Ovary (tissue), 9 donors: ENCODE measurements around the gene VPS13C. TPM values are rescaled to one million over a fixed set of nuclear protein-coding genes. Genes with fewer than 3 reads are reported as not detected.

Experiments
- DNase-seq, 5 donors: peaks; one replicate each; pipeline ENCODE4 v3.0.0-alpha.2; 2019 to 2020
- H3K27ac ChIP-seq, 2 donors: fragments of 200-600 bp; one replicate each; pipeline versions ENCODE4 v1.5.1 to v1.8.0; 2019 to 2022
- H3K27me3 ChIP-seq: fragments of 200-600 bp; one replicate; pipeline ENCODE4 v1.8.0; 2022
- H3K36me3 ChIP-seq: fragments of 200-600 bp; sonication (generic); one replicate; pipeline ENCODE4 v1.5.1; 2019
- H3K4me1 ChIP-seq: one replicate; pipeline ENCODE4 v1.8.1; 2013; ENCODE audit warnings: mild to moderate bottlenecking, moderate library complexity; ENCODE audit not compliant: insufficient read depth
- H3K4me3 ChIP-seq: fragments of 200-600 bp; sonication (generic); one replicate; pipeline ENCODE4 v1.5.1; 2017
- H3K9me3 ChIP-seq, 2 donors: fragments of 200-600 bp in 1 of 2; sonication (generic) in 1 of 2; one replicate each; pipeline versions ENCODE4 v1.5.1 to v1.8.1; 2013 to 2019; ENCODE audit warnings: mild to moderate bottlenecking in 1 of 2, moderate library complexity in 1 of 2
- CTCF ChIP-seq, 3 donors: fragments of 450-650 bp in 2 of 3; fragments of 200-600 bp in 1 of 3; IDR thresholded peaks; one replicate each; pipeline versions ENCODE4 v1.5.1 to v1.8.0; 2016 to 2022; ENCODE audit warnings: antibody characterized with exemption in 3 of 3, mild to moderate bottlenecking in 1 of 3
- EP300 ChIP-seq: sonication (generic); formaldehyde crosslinking; IDR thresholded peaks from one replicate; pipeline ENCODE4 v1.6.1; 2017; ENCODE audit warnings: antibody characterized with exemption
- POLR2A ChIP-seq: fragments of 450-650 bp; IDR thresholded peaks from one replicate; pipeline ENCODE4 v1.6.1; 2017; ENCODE audit warnings: antibody characterized with exemption, mild to moderate bottlenecking, moderate library complexity
- WGBS, 3 donors: extraction: QIAGEN DNeasy Blood & Tissue Kit in 1 of 3; methylation state at CpG; one replicate each; pipeline versions ENCODE4 v1.1.5 to v1.1.7; 2013 to 2017; 5-methylcytosine and 5-hydroxymethylcytosine counted together
- intact Hi-C, 4 donors: fragments of 100-400 bp; cut with DNase I; formaldehyde crosslinking; loops; one replicate each; pipeline versions ENCODE4 v1.11.0 to v1.15.1; 2022 to 2023
- polyA plus RNA-seq, 2 donors: library from polyadenylated mRNA; stranded (reverse); fragments of 200-250 nt in 1 of 2; fragments of 350-450 nt in 1 of 2; fragmentation: Illumina TruSeq in 1 of 2; extraction: RNeasy Lipid Tissue Mini Kit (QIAGEN cat#74804) in 1 of 2; gene quantifications; one replicate each; pipeline ENCODE4 v1.2.3, GENCODE V29; 2013 to 2014
- total RNA-seq, 7 donors: library from RNA; depleted of rRNA in 2 of 7; stranded (reverse); fragments of >200 nt in 2 of 7; fragmentation: NEBNext Ultra II Directional in 3 of 7; extraction: Animal tissue kit (Norgen Biotek cat#: 25700) in 3 of 7; gene quantifications; one replicate each; pipeline versions ENCODE4 v1.1.0 to v1.2.4, GENCODE V29; 2016 to 2023
- donor health status: DM: no; HTN: no; CAD: no; lungs with moderate emphysema.
- donor health status: DM: no; HTN: no; CAD: no.
- donor health status: Bipolar disorder and iron deficiency.
- donor health status: DM: yes; HTN: yes; CAD: no.
- donor health status: DM: no; HTN: no; CAD: no.
- donor health status: DM: yes; HTN: yes; CAD: no.

VPS13C gene
- total and polyA plus RNA-seq, 9 donors: 19.4 to 78.1 (median 68.4) TPM

- DNase-seq: no peak
- intact Hi-C loops: no loop called here
- Histone ChIP-seq H3K27ac (no peak overlapping the region), H3K9me3 (no peaks in the 10 kb centered on the region), H3K4me1 (no peaks in the 10 kb centered on the region), H3K4me3 (no peak overlapping the region), H3K27me3 (no peaks in the 10 kb centered on the region), H3K36me3 (no peaks in the 10 kb centered on the region)
- no peak for TF ChIP-seq POLR2A
- TF ChIP-seq EP300: no peak
- TF ChIP-seq CTCF (IDR thresholded peaks at IDR 0.05): no peak
- 96 to 100% (median 100%) methylated on average over 1 of the region's 1 CpG for WGBS, 3 donors
These were observed 207.1 kb downstream of the VPS13C start for GRCh38 chr15:61853195-61853594.

GRCh38 chr15:61851955-61852354, 208.3 kb downstream of the VPS13C start:
- no peaks in the 10 kb centered on the region for H3K9me3 ChIP-seq
- no peak overlapping the region for H3K27ac ChIP-seq
- H3K4me3 ChIP-seq: no peak overlapping the region
- H3K27me3 ChIP-seq: no peaks in the 10 kb centered on the region
- no peaks in the 10 kb centered on the region for H3K36me3 ChIP-seq
- WGBS, 3 donors: 84 to 92% (median 90%) methylated on average over 4 of the region's 4 CpGs
- DNase-seq: no peak
- intact Hi-C loops: no loop called here
- H3K4me1 ChIP-seq: no peaks in the 10 kb centered on the region
- TF ChIP-seq EP300 (no peak), CTCF (IDR thresholded peaks at IDR 0.05) (no peak), POLR2A (no peak)

GRCh38 chr15:61849447-61849846, 210.8 kb downstream of the VPS13C start:
- no peak for TF ChIP-seq POLR2A
- no peak for TF ChIP-seq EP300
- TF ChIP-seq CTCF (IDR thresholded peaks at IDR 0.05): no peak
- H3K9me3 ChIP-seq: no peaks in the 10 kb centered on the region
- intact Hi-C loops: no loop called here
- no peak for DNase-seq
- no peaks in the 10 kb centered on the region for H3K4me1 ChIP-seq
- H3K27me3 ChIP-seq: no peaks in the 10 kb centered on the region
- 95 to 100% (median 97%) methylated on average over 1 of the region's 1 CpG for WGBS, 3 donors
- H3K4me3 ChIP-seq: no peak overlapping the region
- H3K36me3 ChIP-seq: no peaks in the 10 kb centered on the region
- H3K27ac ChIP-seq: no peak overlapping the region

- H3K4me3 ChIP-seq: no peak overlapping the region
- TF ChIP-seq POLR2A (no peak), EP300 (no peak), CTCF (IDR thresholded peaks at IDR 0.05) (no peak)
- no peaks in the 10 kb centered on the region for H3K4me1 ChIP-seq
- intact Hi-C loops: no loop called here
- no peaks in the 10 kb centered on the region for H3K9me3 ChIP-seq
- DNase-seq: no peak
- H3K36me3 ChIP-seq: no peaks in the 10 kb centered on the region
- WGBS, 3 donors: 86 to 91% (median 87%) methylated on average over 9 of the region's 9 CpGs
- H3K27me3 ChIP-seq: no peaks in the 10 kb centered on the region
- no peak overlapping the region for H3K27ac ChIP-seq
These were observed 218.8 kb downstream of the VPS13C start for GRCh38 chr15:61841466-61841865.

GRCh38 chr15:61840090-61840489, 220.2 kb downstream of the VPS13C start:
- no peak overlapping the region for H3K27ac ChIP-seq
- 76 to 83% (median 79%) methylated on average over 12 of the region's 12 CpGs for WGBS, 3 donors
- intact Hi-C loops: no loop called here

More at GRCh38 chr15:61840090-61840489, 220.2 kb downstream of the VPS13C start:
- DNase-seq: no peak
- Histone ChIP-seq H3K36me3 (no peaks in the 10 kb centered on the region), H3K9me3 (no peaks in the 10 kb centered on the region), H3K4me1 (no peaks in the 10 kb centered on the region), H3K27me3 (no peaks in the 10 kb centered on the region), H3K4me3 (no peak overlapping the region)
- TF ChIP-seq CTCF (IDR thresholded peaks at IDR 0.05) (no peak), POLR2A (no peak), EP300 (no peak)
